Measurements from ENCODE around the gene IGFLR1.

Gene IGFLR1

DNA sequence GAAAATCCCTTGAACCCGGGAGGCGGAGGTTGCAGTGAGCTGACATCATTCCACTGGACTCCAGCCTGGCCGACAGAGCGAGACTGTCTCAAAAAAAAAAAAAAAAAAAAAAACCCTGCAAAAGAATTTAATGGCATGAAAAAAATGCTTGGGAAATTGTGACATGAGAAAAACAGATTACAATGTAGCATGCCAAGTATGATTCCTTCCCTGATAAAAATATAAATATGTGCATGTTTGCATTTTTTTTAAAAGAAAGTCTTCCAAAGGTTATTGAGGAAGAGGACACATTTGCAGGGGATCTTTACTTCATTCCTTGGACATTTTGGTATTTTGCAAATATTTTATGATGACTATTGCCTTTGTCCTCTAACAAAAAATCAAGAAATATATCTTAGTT is 52.4 kb downstream of the IGFLR1 start:
- TF ChIP-seq, protein P1, sequence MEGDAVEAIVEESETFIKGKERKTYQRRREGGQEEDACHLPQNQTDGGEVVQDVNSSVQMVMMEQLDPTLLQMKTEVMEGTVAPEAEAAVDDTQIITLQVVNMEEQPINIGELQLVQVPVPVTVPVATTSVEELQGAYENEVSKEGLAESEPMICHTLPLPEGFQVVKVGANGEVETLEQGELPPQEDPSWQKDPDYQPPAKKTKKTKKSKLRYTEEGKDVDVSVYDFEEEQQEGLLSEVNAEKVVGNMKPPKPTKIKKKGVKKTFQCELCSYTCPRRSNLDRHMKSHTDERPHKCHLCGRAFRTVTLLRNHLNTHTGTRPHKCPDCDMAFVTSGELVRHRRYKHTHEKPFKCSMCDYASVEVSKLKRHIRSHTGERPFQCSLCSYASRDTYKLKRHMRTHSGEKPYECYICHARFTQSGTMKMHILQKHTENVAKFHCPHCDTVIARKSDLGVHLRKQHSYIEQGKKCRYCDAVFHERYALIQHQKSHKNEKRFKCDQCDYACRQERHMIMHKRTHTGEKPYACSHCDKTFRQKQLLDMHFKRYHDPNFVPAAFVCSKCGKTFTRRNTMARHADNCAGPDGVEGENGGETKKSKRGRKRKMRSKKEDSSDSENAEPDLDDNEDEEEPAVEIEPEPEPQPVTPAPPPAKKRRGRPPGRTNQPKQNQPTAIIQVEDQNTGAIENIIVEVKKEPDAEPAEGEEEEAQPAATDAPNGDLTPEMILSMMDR (IDR thresholded peaks at IDR 0.05): no peak
- TF ChIP-seq ZFX (IDR thresholded peaks at IDR 0.05; ENCODE audit: borderline replicate concordance): no peak
- peak overlapping the region; percentile 49; the same call in 1 of the 2 replicates for H3K27ac ChIP-seq

All from 22Rv1 (cell line).